ENCODE results near the gene SH3GL1. TPM values are rescaled to one million over a fixed set of nuclear protein-coding genes. Genes with fewer than 3 reads are reported as not detected.
"Not testable (repeated sequence)": the region's sequence is repeated elsewhere in the genome, so short reads cannot be mapped to it uniquely, and the experiment has no call there.

Gene SH3GL1
- total RNA-seq, 1 experiment from 2014 or later = 40.7 TPM

DNA sequence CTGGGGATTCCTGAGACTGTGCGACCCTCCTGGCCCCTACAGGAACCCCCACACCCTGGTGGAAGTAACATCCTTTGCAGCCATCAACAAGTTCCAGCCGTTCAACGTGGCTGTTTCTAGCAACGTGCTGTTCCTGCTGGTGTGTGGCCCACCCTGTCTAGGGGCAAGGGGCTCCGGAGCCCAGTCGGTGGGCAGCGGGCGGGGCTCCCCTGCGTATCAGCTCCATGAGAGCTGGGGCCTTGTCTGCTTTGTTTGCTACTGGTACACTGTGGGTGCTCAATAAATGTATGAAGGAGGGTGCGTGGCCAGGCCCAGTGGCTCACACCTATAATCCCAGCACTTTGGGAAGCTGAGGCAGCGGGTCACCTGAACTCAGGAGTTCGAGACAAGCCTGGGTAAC is 46.1 kb downstream of the SH3GL1 start:
- no TSS peak for BruUV-seq (replicated peaks)
- TF ChIP-seq, protein P1, sequence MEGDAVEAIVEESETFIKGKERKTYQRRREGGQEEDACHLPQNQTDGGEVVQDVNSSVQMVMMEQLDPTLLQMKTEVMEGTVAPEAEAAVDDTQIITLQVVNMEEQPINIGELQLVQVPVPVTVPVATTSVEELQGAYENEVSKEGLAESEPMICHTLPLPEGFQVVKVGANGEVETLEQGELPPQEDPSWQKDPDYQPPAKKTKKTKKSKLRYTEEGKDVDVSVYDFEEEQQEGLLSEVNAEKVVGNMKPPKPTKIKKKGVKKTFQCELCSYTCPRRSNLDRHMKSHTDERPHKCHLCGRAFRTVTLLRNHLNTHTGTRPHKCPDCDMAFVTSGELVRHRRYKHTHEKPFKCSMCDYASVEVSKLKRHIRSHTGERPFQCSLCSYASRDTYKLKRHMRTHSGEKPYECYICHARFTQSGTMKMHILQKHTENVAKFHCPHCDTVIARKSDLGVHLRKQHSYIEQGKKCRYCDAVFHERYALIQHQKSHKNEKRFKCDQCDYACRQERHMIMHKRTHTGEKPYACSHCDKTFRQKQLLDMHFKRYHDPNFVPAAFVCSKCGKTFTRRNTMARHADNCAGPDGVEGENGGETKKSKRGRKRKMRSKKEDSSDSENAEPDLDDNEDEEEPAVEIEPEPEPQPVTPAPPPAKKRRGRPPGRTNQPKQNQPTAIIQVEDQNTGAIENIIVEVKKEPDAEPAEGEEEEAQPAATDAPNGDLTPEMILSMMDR (IDR thresholded peaks at IDR 0.05; ENCODE audit: unreplicated experiment) = no peak
- Mint-ChIP-seq H3K9me3 (ENCODE audit: low read depth, unreplicated experiment) (no peaks in the 10 kb centered on the region), H3K27me3 (ENCODE audit: unreplicated experiment) (no peaks in the 10 kb centered on the region), H3K27ac (ENCODE audit: unreplicated experiment) (no peak overlapping the region), H3K4me1 (ENCODE audit: low read depth, unreplicated experiment) (no peaks in the 10 kb centered on the region), H3K36me3 (ENCODE audit: insufficient read depth, unreplicated experiment) (peaks cover 14% of the 10 kb centered on the region), H3K4me3 (ENCODE audit: low read depth, unreplicated experiment) (no peak overlapping the region)
- DNase-seq = no peak
- intact Hi-C loops (cut with micrococcal nuclease; ENCODE audit: unreplicated experiment) = no loop called here
- CTCF ChIA-PET = no interaction called here

GRCh38 chr19:4352701-4353121 is 47.6 kb downstream of the SH3GL1 start:
- Mint-ChIP-seq H3K4me1 (ENCODE audit: low read depth, unreplicated experiment) (no peaks in the 10 kb centered on the region), H3K9me3 (ENCODE audit: low read depth, unreplicated experiment) (no peaks in the 10 kb centered on the region), H3K27ac (ENCODE audit: unreplicated experiment) (no peak overlapping the region), H3K27me3 (ENCODE audit: unreplicated experiment) (no peaks in the 10 kb centered on the region), H3K36me3 (ENCODE audit: insufficient read depth, unreplicated experiment) (peaks cover 9% of the 10 kb centered on the region), H3K4me3 (ENCODE audit: low read depth, unreplicated experiment) (no peak overlapping the region)
- intact Hi-C loops (cut with micrococcal nuclease; ENCODE audit: unreplicated experiment) = loop anchor here (2.0 kb wide), 1 partner anchor 86 kb away; no protein-coding TSS in a partner anchor
- peak; percentile 59 for DNase-seq
- TF ChIP-seq, protein P1 (IDR thresholded peaks at IDR 0.05; ENCODE audit: unreplicated experiment) = peak; percentile 68
- no TSS peak for BruUV-seq (replicated peaks)
- CTCF ChIA-PET = interaction anchor here (0.6 to 2.0 kb wide), 13 partner anchors 10 to 1054 kb away, joined by 3 to 39 read pairs (median 4); partner anchors contain the start of genes CHAF1A and MPND

GRCh38 chr19:4350726-4351125 is 49.6 kb downstream of the SH3GL1 start:
- no peak overlapping the region for H3K4me3 Mint-ChIP-seq (ENCODE audit: low read depth, unreplicated experiment)
- no peaks in the 10 kb centered on the region for H3K4me1 Mint-ChIP-seq (ENCODE audit: low read depth, unreplicated experiment)
- CTCF ChIA-PET = no interaction called here
- H3K27ac Mint-ChIP-seq (ENCODE audit: unreplicated experiment) = no peak overlapping the region
- H3K36me3 Mint-ChIP-seq (ENCODE audit: insufficient read depth, unreplicated experiment) = peaks cover 9% of the 10 kb centered on the region
- no peaks in the 10 kb centered on the region for H3K27me3 Mint-ChIP-seq (ENCODE audit: unreplicated experiment)
- TF ChIP-seq, protein P1 (IDR thresholded peaks at IDR 0.05; ENCODE audit: unreplicated experiment) = no peak
- no peak for DNase-seq
- BruUV-seq (replicated peaks) = no TSS peak
- intact Hi-C loops (cut with micrococcal nuclease; ENCODE audit: unreplicated experiment) = no loop called here
- no peaks in the 10 kb centered on the region for H3K9me3 Mint-ChIP-seq (ENCODE audit: low read depth, unreplicated experiment)

GRCh38 chr19:4350111-4350510 is 50.2 kb downstream of the SH3GL1 start:
- TF ChIP-seq, protein P1 (IDR thresholded peaks at IDR 0.05; ENCODE audit: unreplicated experiment) = no peak
- no peaks in the 10 kb centered on the region for H3K9me3 Mint-ChIP-seq (ENCODE audit: low read depth, unreplicated experiment)
- no peak overlapping the region for H3K4me3 Mint-ChIP-seq (ENCODE audit: low read depth, unreplicated experiment)
- no peak for DNase-seq
- no TSS peak for BruUV-seq (replicated peaks)
- intact Hi-C loops (cut with micrococcal nuclease; ENCODE audit: unreplicated experiment) = no loop called here
- no peaks in the 10 kb centered on the region for H3K4me1 Mint-ChIP-seq (ENCODE audit: low read depth, unreplicated experiment)
- peaks cover 9% of the 10 kb centered on the region for H3K36me3 Mint-ChIP-seq (ENCODE audit: insufficient read depth, unreplicated experiment)
- H3K27me3 Mint-ChIP-seq (ENCODE audit: unreplicated experiment) = no peaks in the 10 kb centered on the region
- no peak overlapping the region for H3K27ac Mint-ChIP-seq (ENCODE audit: unreplicated experiment)
- CTCF ChIA-PET = no interaction called here

DNA sequence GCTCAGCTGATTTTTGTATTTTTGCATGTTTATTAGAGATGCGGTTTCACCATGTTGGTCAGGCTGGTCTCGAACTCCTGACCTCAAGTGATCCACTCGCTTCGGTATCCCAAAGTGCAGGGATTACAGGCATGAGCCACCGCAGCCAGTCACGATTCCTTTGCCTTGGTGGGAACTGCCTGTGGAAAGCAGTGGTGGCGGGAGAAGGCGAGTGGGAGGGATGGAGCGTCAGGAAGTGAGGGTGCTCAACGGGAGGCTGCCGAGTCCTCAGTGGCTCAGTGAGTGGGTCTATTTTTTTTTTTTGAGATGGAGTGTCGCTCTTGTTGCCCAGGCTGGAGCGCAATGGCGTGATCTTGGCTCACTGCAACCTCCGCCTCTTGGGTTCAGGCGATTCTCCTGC is 51.1 kb downstream of the SH3GL1 start:
- H3K27ac Mint-ChIP-seq (ENCODE audit: unreplicated experiment); DNase-seq; H3K27me3 Mint-ChIP-seq (ENCODE audit: unreplicated experiment); H3K9me3 Mint-ChIP-seq (ENCODE audit: low read depth, unreplicated experiment); CTCF ChIA-PET; intact Hi-C loops (cut with micrococcal nuclease; ENCODE audit: unreplicated experiment); H3K4me1 Mint-ChIP-seq (ENCODE audit: low read depth, unreplicated experiment); H3K36me3 Mint-ChIP-seq (ENCODE audit: insufficient read depth, unreplicated experiment); BruUV-seq (replicated peaks); H3K4me3 Mint-ChIP-seq (ENCODE audit: low read depth, unreplicated experiment): not testable (repeated sequence)
